ENCODE results near the gene IL17B. TPM values are rescaled to one million over a fixed set of nuclear protein-coding genes. Genes with fewer than 3 reads are reported as not detected.

Gene IL17B
- total and polyA plus RNA-seq, 2 of the 13 experiments (the other 11 are each of a cell fraction or from before 2014, with no cell fraction given) = 0.29 to 2.6 TPM

DNA sequence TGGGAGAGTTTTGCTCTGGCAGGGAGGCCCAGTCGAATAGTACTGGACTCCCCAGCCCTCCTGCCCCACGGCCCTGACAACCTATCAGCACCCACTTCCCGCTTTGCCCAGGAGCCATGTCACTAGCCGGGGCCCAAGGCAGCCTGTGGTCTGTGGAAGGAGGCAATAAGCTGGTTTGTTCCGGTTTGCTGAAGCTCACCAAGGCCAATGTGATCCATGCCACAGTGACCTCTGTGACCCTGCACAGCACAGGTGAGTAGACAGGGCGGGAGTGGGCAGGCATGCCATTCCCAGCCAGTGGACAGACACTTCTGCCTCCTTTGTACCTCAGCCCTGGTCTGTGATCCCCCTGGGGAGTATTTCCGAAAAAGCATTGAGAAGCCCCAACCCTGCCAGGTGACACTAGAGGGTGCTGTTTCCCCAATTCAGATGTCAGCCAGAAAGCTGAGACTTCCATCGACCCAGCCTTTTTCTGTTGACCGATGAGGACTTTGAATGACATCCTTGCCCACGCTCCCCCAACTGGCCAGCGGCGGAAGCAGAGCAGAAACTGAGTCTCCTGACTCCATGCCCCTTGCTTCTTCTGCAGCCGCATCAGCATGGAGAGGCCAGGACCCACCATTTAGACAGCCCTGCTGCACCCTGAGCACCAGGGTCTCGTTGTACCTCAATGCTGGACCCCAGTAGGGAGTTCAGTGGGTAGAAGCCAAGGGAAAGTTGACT is 11.7 kb downstream of the IL17B start (continued):
- TF ChIP-seq, protein P1, sequence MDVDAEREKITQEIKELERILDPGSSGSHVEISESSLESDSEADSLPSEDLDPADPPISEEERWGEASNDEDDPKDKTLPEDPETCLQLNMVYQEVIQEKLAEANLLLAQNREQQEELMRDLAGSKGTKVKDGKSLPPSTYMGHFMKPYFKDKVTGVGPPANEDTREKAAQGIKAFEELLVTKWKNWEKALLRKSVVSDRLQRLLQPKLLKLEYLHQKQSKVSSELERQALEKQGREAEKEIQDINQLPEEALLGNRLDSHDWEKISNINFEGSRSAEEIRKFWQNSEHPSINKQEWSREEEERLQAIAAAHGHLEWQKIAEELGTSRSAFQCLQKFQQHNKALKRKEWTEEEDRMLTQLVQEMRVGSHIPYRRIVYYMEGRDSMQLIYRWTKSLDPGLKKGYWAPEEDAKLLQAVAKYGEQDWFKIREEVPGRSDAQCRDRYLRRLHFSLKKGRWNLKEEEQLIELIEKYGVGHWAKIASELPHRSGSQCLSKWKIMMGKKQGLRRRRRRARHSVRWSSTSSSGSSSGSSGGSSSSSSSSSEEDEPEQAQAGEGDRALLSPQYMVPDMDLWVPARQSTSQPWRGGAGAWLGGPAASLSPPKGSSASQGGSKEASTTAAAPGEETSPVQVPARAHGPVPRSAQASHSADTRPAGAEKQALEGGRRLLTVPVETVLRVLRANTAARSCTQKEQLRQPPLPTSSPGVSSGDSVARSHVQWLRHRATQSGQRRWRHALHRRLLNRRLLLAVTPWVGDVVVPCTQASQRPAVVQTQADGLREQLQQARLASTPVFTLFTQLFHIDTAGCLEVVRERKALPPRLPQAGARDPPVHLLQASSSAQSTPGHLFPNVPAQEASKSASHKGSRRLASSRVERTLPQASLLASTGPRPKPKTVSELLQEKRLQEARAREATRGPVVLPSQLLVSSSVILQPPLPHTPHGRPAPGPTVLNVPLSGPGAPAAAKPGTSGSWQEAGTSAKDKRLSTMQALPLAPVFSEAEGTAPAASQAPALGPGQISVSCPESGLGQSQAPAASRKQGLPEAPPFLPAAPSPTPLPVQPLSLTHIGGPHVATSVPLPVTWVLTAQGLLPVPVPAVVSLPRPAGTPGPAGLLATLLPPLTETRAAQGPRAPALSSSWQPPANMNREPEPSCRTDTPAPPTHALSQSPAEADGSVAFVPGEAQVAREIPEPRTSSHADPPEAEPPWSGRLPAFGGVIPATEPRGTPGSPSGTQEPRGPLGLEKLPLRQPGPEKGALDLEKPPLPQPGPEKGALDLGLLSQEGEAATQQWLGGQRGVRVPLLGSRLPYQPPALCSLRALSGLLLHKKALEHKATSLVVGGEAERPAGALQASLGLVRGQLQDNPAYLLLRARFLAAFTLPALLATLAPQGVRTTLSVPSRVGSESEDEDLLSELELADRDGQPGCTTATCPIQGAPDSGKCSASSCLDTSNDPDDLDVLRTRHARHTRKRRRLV (CRISPR knock-in tag; IDR thresholded peaks at IDR 0.05) = no peak
- TF ChIP-seq ZNF878 (CRISPR knock-in tag; IDR thresholded peaks at IDR 0.05) (no peak), ATM (IDR thresholded peaks at IDR 0.05; ENCODE audit: borderline replicate concordance) (no peak), NAIF1 (CRISPR knock-in tag; IDR thresholded peaks at IDR 0.05; ENCODE audit: borderline replicate concordance) (no peak), HMGA1 (CRISPR knock-in tag; conservative IDR thresholded peaks at IDR 0.05) (no peak), MTF1 (CRISPR knock-in tag; IDR thresholded peaks at IDR 0.05) (no peak), NFYB (CRISPR knock-in tag; IDR thresholded peaks at IDR 0.05) (no peak; the same call in 1 of the 2 replicates), ZNF615 (CRISPR knock-in tag; IDR thresholded peaks at IDR 0.05; ENCODE audit: borderline replicate concordance) (no peak), RARG (CRISPR knock-in tag; IDR thresholded peaks at IDR 0.05; ENCODE audit: low read depth) (no peak), CCAR2 (optimal IDR thresholded peaks at IDR 0.05; ENCODE audit: low read depth, low read length) (no peak), LCORL (IDR thresholded peaks at IDR 0.05) (no peak), LCORL (CRISPR knock-in tag; IDR thresholded peaks at IDR 0.05) (peak; percentile 81), ZSCAN12 (CRISPR knock-in tag; IDR thresholded peaks at IDR 0.05) (no peak), ZNF749 (CRISPR knock-in tag; IDR thresholded peaks at IDR 0.05; ENCODE audit: borderline replicate concordance) (no peak), ONECUT2 (CRISPR knock-in tag; IDR thresholded peaks at IDR 0.05) (peak; percentile 81)
- TF ChIP-seq, protein P2, sequence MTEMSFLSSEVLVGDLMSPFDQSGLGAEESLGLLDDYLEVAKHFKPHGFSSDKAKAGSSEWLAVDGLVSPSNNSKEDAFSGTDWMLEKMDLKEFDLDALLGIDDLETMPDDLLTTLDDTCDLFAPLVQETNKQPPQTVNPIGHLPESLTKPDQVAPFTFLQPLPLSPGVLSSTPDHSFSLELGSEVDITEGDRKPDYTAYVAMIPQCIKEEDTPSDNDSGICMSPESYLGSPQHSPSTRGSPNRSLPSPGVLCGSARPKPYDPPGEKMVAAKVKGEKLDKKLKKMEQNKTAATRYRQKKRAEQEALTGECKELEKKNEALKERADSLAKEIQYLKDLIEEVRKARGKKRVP (CRISPR knock-in tag; IDR thresholded peaks at IDR 0.05) = no peak
- TF ChIP-seq, protein P3, sequence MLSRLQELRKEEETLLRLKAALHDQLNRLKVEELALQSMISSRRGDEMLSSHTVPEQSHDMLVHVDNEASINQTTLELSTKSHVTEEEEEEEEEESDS (CRISPR knock-in tag; IDR thresholded peaks at IDR 0.05; ENCODE audit: borderline replicate concordance) = no peak
- TF ChIP-seq, protein P4, sequence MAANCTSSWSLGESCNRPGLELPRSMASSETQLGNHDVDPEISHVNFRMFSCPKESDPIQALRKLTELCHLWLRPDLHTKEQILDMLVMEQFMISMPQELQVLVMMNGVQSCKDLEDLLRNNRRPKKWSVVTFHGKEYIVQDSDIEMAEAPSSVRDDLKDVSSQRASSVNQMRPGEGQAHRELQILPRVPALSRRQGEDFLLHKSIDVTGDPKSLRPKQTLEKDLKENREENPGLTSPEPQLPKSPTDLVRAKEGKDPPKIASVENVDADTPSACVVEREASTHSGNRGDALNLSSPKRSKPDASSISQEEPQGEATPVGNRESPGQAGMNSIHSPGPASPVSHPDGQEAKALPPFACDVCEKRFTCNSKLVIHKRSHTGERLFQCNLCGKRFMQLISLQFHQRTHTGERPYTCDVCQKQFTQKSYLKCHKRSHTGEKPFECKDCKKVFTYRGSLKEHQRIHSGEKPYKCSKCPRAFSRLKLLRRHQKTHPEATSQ (CRISPR knock-in tag; IDR thresholded peaks at IDR 0.05; ENCODE audit: borderline replicate concordance) = no peak
- TF ChIP-seq, protein P5, sequence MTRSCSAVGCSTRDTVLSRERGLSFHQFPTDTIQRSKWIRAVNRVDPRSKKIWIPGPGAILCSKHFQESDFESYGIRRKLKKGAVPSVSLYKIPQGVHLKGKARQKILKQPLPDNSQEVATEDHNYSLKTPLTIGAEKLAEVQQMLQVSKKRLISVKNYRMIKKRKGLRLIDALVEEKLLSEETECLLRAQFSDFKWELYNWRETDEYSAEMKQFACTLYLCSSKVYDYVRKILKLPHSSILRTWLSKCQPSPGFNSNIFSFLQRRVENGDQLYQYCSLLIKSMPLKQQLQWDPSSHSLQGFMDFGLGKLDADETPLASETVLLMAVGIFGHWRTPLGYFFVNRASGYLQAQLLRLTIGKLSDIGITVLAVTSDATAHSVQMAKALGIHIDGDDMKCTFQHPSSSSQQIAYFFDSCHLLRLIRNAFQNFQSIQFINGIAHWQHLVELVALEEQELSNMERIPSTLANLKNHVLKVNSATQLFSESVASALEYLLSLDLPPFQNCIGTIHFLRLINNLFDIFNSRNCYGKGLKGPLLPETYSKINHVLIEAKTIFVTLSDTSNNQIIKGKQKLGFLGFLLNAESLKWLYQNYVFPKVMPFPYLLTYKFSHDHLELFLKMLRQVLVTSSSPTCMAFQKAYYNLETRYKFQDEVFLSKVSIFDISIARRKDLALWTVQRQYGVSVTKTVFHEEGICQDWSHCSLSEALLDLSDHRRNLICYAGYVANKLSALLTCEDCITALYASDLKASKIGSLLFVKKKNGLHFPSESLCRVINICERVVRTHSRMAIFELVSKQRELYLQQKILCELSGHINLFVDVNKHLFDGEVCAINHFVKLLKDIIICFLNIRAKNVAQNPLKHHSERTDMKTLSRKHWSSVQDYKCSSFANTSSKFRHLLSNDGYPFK (CRISPR knock-in tag; IDR thresholded peaks at IDR 0.05; ENCODE audit: borderline replicate concordance) = peak; percentile 69; the same call in 1 of the 2 replicates
